GM19328 (cell line): Measurements from ENCODE around the gene HECTD2.
"Not testable (repeated sequence)": the region's sequence is repeated elsewhere in the genome, so short reads cannot be mapped to it uniquely, and the experiment has no call there.

Source experiments
- ATAC-seq: cut with Tn5 transposase; IDR thresholded peaks from one replicate; pipeline ENCODE4 v1.9.1; 2021; ENCODE audit warnings: mild to moderate bottlenecking, moderate library complexity; ENCODE audit not compliant: unreplicated experiment

The HECTD2 gene

GRCh38 chr10:91410638-91411371 is 661 bp downstream of the HECTD2 start:
- ATAC-seq: no peak

GRCh38 chr10:91411621-91412020 is 1.5 kb downstream of the HECTD2 start:
- ATAC-seq: no peak

GRCh38 chr10:91412354-91413087 is 2.4 kb downstream of the HECTD2 start:
- ATAC-seq: no peak

GRCh38 chr10:91415816-91416215 is 5.7 kb downstream of the HECTD2 start:
- ATAC-seq: no peak

- ATAC-seq: no peak
Measured at GRCh38 chr10:91416339-91416855, 6.3 kb downstream of the HECTD2 start.

GRCh38 chr10:91418416-91418815 is 8.3 kb downstream of the HECTD2 start:
- no peak for ATAC-seq

- ATAC-seq: no peak
Measured at GRCh38 chr10:91420868-91421267, 10.7 kb downstream of the HECTD2 start.

GRCh38 chr10:91422915-91423314 is 12.8 kb downstream of the HECTD2 start:
- no peak for ATAC-seq

- ATAC-seq: no peak
Measured at GRCh38 chr10:91424016-91424415, 13.9 kb downstream of the HECTD2 start.

GRCh38 chr10:91432175-91432574 is 22.0 kb downstream of the HECTD2 start:
- ATAC-seq: no peak

- ATAC-seq: no peak
Measured at GRCh38 chr10:91433620-91434019, 23.5 kb downstream of the HECTD2 start.

- ATAC-seq: no peak
Measured at GRCh38 chr10:91434041-91434440, 23.9 kb downstream of the HECTD2 start.

GRCh38 chr10:91435241-91435640 is 25.1 kb downstream of the HECTD2 start:
- no peak for ATAC-seq

GRCh38 chr10:91438228-91438627 is 28.1 kb downstream of the HECTD2 start:
- ATAC-seq: not testable (repeated sequence)

GRCh38 chr10:91444211-91445182 is 34.4 kb downstream of the HECTD2 start:
- ATAC-seq: no peak

GRCh38 chr10:91452063-91452462 is 41.9 kb downstream of the HECTD2 start:
- no peak for ATAC-seq

GRCh38 chr10:91453535-91453934 is 43.4 kb downstream of the HECTD2 start:
- ATAC-seq: no peak

- not testable (repeated sequence) for ATAC-seq
Measured at GRCh38 chr10:91455135-91455534, 45.0 kb downstream of the HECTD2 start.

GRCh38 chr10:91460681-91461080 is 50.5 kb downstream of the HECTD2 start:
- ATAC-seq: no peak

GRCh38 chr10:91462423-91462822 is 52.3 kb downstream of the HECTD2 start:
- no peak for ATAC-seq

- no peak for ATAC-seq
Measured at GRCh38 chr10:91464500-91464899, 54.4 kb downstream of the HECTD2 start.
